Myocyte (in vitro differentiated cells): ENCODE results near the gene NKX1-1. TPM values are rescaled to one million over a fixed set of nuclear protein-coding genes. Genes with fewer than 3 reads are reported as not detected.
"Not testable (repeated sequence)": the region's sequence is repeated elsewhere in the genome, so short reads cannot be mapped to it uniquely, and the experiment has no call there.

Experiments used
- DNase-seq: peaks from one replicate; pipeline ENCODE4 v3.0.0-alpha.2; 2012; ENCODE audit warnings: low read depth
- polyA plus RNA-seq: library from polyadenylated mRNA; unstranded; fragments of >200 nt; gene quantifications from one replicate; pipeline ENCODE4 v1.2.1, GENCODE V29; 2012; ENCODE audit warnings: missing spikeins
- total RNA-seq: library from RNA; depleted of rRNA; stranded (reverse); fragments of >200 nt; gene quantifications from 2 replicates; pipeline ENCODE4 v1.2.3, GENCODE V29; 2014

The NKX1-1 gene
- total RNA-seq: not detected in 2 replicates
- polyA plus RNA-seq: not detected

DNA sequence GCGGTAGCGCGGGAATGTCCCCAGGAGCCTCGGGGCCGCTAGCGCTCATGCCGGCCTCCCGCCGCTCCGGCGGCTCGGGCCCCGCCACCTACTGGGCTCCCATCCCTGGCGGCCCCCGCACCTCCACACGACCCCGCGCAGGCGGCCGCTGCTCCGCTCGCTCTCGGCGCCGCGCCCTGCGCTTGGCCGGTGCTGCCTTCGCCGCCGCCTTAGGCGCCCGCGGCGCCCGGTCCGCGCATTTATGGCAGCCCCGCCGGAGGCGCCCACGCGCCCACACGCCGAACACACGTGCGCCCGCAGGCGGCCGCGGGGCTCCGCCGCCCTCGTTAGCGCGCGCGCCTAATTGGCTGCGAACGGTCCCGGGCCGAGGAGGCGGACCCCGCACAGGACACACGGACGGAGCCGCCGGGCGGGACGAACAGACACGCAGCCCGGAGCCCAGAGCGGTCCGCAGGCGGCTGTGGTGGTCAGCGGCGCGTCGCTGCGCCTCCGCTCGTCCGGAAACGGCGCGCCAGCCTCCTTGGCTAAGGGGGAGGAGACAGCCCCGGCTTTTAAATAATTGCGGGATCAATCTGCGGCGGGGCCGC, at the start of gene NKX1-1:
TSS of gene NKX1-1 (minus strand) at position 49 of the 587 bp plus-strand sequence. CDS start at position 49, 0 bp downstream.
- DNase-seq: no peak

GRCh38 chr4:1453731-1454130, 47.5 kb upstream of the NKX1-1 start:
- DNase-seq: no peak

- DNase-seq: no peak
Observed at GRCh38 chr4:1452431-1453051, 46.3 kb upstream of the NKX1-1 start.

DNA sequence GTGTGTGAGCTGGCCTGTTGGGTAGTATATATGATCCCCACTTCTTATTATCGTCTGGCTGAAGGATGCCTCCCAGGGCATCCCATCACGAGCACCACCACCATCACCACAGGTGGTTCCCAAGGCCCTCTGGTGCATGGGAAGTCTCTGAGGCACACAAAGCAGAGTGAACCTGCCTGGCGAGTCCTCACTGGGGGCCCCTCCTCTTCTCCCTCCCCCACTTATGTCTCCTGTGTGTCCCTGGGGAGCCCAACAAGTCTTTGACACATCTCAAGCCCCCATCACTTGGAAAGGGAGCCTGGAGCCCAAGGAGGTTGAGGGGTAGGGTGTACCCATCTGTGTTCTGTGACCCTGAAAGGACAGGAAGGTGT, 45.5 kb upstream of the NKX1-1 start:
- DNase-seq: no peak

DNA sequence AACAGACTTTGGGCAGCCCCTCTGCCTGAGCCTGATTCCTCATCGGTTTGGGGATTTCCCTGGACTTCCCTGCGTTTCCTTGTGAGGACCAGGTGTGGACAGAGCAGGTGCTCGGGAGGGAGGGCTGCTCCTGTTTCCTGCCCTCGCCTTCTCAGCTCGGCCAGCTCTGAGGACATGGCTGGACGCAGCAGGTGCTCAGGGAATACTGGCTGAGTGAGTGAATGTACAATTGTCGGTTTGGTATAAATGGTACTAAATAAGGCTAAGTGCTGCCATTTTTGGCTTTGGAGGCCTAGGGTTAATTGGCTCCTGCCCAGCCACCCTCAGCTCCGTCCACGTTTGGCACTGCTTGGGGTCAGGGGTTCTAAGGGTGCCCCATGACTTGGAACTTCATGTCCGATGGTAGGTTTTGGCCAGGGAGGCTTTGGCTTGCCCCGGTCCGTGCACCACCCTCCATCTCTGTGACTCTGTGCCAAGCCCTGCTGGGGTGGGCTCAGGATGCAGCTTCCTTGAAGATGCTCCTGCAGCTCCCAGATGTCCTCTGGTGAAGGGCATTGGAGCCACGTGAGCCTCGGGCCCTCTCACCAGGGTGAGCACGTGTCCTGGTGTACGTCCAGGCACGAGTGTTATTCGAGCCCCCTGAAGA, 45.0 kb upstream of the NKX1-1 start:
- DNase-seq: no peak

DNA sequence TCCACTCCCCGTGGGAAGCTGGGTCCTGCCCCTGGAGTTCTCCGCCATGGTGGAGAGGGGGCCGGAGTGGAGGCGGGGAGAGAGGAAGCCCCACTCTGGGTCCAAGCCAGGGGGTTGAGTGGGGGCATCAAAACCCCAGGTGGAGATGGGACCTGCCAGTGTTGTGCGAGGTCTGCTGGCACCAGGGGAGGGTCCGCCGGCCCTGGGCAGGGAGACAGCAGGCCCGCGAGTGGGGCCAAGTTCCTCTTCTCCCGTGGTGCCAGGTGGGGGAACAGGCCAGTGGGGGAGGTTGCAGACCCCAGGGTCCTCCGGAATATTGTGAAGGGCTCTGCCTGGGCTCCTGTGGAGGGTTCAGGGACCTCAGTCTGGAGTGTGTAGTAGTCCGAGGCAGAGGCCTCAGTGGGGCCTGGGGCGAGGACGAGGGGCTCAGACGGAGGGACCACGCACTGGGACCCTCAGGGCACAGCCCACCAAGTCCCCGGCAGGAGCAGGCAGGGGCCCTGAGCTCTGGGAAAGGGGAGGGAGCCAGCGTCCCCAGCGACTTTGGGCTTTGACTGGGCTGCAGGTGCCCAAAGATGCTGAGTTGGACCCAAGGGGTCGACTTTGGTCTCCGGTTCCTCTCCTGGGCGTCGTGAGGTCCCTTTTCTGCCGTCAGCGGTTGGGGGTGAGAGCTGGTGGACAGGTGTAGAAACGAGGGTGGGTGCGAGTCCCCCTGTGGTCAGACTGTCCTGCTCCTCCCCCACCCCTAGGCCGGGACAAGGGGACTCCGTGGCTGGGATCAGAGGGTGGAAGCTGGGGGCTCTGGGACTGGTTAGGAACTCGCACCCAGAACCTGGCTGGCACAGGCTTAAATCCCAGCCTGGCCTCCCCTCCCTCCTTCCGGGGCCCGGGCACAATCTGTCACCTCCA, 43.8 kb upstream of the NKX1-1 start:
- DNase-seq: no peak

- no peak for DNase-seq
Observed at GRCh38 chr4:1449475-1449832, 43.2 kb upstream of the NKX1-1 start.

- no peak for DNase-seq
Observed at GRCh38 chr4:1448589-1449420, 42.6 kb upstream of the NKX1-1 start.

GRCh38 chr4:1447676-1448588, 41.7 kb upstream of the NKX1-1 start:
- DNase-seq: no peak

DNA sequence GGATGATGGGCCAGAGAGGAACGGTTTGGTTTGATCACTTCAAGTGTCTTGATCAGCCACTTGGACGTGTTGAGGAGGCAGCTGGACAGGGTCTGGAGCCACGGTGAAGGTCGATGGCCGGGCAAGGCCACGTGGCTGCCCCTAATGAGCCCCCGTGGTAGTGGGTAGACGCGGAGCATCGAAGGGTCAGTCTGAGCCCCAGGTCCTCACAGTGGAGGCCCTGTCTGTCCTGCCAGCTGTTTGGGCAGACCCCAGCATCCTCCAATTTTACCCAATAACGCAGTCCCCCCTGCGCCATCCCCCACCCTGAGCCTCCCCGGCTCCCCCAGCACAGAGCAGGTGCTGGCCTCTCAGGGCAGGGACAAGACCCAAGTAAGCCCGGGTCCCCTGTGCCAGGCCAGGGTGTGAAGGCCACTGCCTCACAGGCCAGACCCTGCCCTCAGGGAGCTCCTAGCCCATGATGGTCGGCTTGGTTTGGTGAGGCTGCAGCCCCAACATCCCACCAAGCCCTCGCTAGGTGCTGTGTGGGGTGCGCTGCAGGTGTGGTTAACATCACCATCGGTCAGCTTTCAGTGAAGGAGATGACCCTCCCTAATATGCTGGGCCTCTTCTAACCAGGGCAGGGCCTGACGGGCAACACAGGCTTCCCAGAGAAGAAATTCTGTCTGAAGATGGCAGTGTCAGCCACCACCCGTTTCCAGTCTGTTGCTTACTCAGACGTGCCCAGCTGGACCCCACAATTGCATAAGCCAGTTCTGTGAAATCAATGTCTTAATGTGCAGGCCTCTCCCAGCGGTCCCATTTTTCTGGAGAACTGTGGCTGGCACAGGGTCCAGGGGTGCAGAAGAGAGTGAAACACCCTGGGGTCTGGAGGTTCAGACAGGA, 40.5 kb upstream of the NKX1-1 start:
- no peak for DNase-seq

DNA sequence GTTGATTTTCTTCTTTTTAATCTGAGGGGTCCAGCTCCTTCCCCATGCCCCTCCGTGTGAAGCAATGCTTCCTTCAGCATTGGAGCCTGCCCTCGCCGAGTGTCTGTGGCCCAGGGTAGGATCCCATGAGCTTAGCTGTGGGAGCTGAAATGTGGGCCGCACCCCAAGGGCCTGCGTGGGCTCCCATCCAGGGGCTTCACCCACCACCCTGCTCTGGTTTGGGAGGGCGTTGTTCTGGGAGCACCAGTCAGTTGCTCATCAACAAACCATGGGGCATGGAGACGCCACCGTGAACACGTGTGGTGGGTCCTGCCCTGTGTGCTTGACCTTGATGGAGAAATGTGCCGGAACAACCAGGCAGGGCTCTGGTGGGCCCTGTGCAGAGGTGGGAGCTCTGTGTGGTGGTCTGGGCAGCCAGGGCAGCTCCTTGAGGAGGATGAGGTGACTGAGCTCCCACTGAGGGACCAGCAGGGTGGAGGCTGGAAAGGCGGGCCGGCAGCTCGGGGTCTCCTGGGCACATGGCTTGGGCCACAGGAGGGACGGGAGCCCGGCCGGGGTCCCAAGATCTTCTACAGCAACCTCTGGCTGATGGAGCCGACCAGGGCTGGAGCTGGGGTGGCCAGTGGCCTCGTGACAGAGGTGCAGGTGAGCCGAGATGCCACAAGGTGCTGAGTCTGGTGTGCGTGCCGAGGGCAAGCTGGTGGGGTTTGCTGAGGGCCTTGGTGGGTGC, 39.6 kb upstream of the NKX1-1 start:
- DNase-seq: no peak

DNA sequence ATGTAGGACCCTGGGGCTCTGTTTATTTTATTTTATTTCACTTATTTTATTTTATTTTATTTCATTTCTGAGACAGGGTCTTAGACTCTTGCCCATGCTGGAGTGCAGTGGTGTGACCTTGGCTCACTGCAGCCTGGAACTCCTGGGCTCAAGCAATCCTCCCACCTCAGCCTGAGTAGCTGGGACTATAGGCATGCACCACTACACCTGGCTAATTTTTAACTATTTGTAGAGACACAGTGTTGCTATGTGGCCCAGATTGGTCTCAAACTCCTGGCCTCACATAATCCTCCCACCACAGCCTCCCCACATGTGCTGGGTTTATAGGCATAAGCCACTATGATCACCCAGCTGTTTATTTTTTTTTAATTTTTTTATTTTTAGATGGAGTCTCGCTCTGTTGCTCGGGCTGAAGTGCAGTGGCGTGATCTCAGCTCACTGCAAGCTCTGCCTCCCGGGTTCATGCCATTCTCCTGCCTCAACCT, 37.5 kb upstream of the NKX1-1 start:
- not testable (repeated sequence) for DNase-seq

- DNase-seq: no peak
Observed at GRCh38 chr4:1427010-1427409, 20.8 kb upstream of the NKX1-1 start.

DNA sequence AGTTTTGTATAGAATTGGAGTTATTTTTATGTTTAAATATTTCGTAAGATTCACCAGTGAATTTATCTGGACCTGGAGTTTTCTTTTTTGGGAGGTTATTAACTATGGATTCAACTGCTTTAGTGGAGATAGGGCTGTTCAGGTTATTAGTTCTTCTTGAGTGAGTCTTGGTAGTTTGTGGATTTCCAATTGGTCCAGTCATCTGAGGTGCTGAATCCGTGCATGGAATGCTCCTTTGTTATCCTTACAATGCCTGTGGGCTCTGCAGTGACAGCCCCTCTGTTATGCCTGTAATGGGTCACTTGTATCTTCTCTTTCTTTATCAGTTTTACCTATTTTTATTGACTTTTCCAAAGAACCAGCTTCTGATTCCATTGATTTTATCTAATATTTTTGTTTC, 15.4 kb upstream of the NKX1-1 start:
- DNase-seq: no peak

GRCh38 chr4:1419708-1420107, 13.5 kb upstream of the NKX1-1 start:
- DNase-seq: no peak

DNA sequence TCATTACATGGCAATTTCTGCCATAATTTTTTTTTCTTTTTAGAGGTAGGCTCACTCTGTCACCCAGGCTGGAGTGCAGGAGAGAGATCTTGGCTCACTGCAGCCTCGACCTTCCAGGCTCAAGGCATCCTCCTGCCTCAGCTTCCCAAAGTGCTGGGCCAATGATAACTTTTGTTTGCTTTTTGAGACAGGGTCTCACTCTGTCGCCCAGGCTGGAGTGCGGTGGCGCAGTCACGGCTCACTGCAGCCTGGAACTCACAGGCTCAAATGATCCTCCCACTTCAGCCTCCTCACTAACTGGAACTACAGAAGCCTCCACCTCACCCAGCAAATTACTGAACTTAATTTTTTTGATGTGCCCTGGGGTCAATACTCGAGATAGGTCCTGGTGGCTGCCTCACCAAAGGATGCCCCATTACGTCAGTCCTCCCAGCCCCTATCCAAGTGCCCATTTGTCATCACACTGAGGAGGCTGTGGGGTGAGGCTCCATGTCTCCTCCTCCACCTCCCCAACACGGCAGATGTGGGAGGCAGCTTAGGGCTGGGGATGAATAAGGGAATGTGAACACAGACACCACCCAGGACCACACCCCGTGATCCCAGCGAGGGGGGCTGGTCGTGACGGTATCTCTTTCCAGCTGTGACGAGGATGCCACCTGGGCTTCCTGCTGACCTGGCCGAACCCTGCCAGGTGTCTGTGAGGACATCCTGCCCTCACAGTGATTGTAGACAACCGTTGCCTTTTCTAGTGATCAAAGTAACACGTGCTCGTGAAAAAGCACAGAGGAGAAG, 12.4 kb upstream of the NKX1-1 start:
- no peak for DNase-seq
